ENCODE measurements around the gene POLQ. TPM values are rescaled to one million over a fixed set of nuclear protein-coding genes. Genes with fewer than 3 reads are reported as not detected.
"Not testable (repeated sequence)": the region's sequence is repeated elsewhere in the genome, so short reads cannot be mapped to it uniquely, and the experiment has no call there.

Gene POLQ
- total RNA-seq, 1 donor from 2014 or later: 1.2 TPM

GRCh38 chr3:121467085-121467484 is 78.7 kb downstream of the POLQ start:
- Mint-ChIP-seq H3K27me3 (ENCODE audit: unreplicated experiment) (no peaks in the 10 kb centered on the region), H3K36me3 (ENCODE audit: unreplicated experiment) (no peaks in the 10 kb centered on the region), H3K4me3 (ENCODE audit: unreplicated experiment) (no peak overlapping the region), H3K27ac (ENCODE audit: unreplicated experiment) (no peak overlapping the region), H3K9me3 (ENCODE audit: unreplicated experiment) (no peaks in the 10 kb centered on the region), H3K4me1 (ENCODE audit: unreplicated experiment) (no peaks in the 10 kb centered on the region)
- no peak for DNase-seq (ENCODE audit: extremely low spot score, unreplicated experiment)
- no peak for TF ChIP-seq CTCF (IDR thresholded peaks at IDR 0.05)

- Mint-ChIP-seq H3K4me1 (ENCODE audit: unreplicated experiment) (no peaks in the 10 kb centered on the region), H3K36me3 (ENCODE audit: unreplicated experiment) (peaks cover 2% of the 10 kb centered on the region), H3K27me3 (ENCODE audit: unreplicated experiment) (no peaks in the 10 kb centered on the region), H3K9me3 (ENCODE audit: unreplicated experiment) (no peaks in the 10 kb centered on the region), H3K27ac (ENCODE audit: unreplicated experiment) (no peak overlapping the region), H3K4me3 (ENCODE audit: unreplicated experiment) (no peak overlapping the region)
- no peak for TF ChIP-seq CTCF (IDR thresholded peaks at IDR 0.05)
- no peak for DNase-seq (ENCODE audit: extremely low spot score, unreplicated experiment)
Observed at GRCh38 chr3:121463745-121464144, 82.0 kb downstream of the POLQ start.

DNA sequence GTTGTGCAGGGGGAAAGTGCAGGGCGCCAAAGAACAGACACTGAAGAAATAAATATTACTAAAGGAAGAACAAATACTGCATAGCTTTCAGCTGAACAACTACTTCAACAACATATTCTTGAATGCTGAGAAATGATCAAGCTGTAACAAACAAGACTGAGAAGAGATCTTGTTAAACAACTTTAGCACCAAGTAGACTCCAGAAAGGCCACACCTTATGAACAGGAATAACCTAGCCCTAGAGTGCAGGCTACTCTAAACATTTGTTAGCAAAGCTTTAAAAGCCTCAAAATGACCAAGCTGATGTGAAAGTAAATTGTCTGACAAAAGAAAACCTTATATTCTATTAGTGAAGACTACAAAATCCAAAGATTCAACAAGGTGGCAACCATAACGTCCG is 83.2 kb downstream of the POLQ start:
- Mint-ChIP-seq H3K36me3 (ENCODE audit: unreplicated experiment) (peaks cover 2% of the 10 kb centered on the region), H3K27ac (ENCODE audit: unreplicated experiment) (no peak overlapping the region), H3K4me3 (ENCODE audit: unreplicated experiment) (no peak overlapping the region), H3K4me1 (ENCODE audit: unreplicated experiment) (no peaks in the 10 kb centered on the region), H3K27me3 (ENCODE audit: unreplicated experiment) (no peaks in the 10 kb centered on the region), H3K9me3 (ENCODE audit: unreplicated experiment) (no peaks in the 10 kb centered on the region)
- no peak for DNase-seq (ENCODE audit: extremely low spot score, unreplicated experiment)
- TF ChIP-seq CTCF (IDR thresholded peaks at IDR 0.05): no peak

DNA sequence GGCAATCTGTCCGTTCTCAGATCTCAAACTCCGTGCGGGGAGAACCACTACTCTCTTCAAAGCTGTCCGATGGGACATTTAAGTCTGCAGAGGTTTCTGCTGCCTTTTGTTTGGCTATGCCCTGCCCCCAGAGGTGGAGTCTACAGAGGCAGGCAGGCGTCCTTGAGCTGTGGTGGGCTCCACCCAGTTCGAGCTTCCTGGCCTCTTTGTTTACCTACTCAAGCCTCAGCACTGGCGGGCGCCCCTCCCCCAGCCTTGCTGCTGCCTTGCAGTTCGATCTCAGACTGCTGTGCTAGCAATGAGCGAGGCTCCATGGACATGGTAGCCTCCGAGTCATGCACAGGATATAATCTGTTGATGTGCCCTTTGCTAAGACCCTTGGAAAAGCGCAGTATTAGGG is 94.0 kb downstream of the POLQ start:
- H3K9me3 Mint-ChIP-seq (ENCODE audit: unreplicated experiment): peaks cover 16% of the 10 kb centered on the region
- H3K36me3 Mint-ChIP-seq (ENCODE audit: unreplicated experiment): peaks cover 17% of the 10 kb centered on the region
- H3K27me3 Mint-ChIP-seq (ENCODE audit: unreplicated experiment); H3K4me1 Mint-ChIP-seq (ENCODE audit: unreplicated experiment); DNase-seq (ENCODE audit: extremely low spot score, unreplicated experiment); H3K27ac Mint-ChIP-seq (ENCODE audit: unreplicated experiment); H3K4me3 Mint-ChIP-seq (ENCODE audit: unreplicated experiment): not testable (repeated sequence)

- H3K4me1 Mint-ChIP-seq (ENCODE audit: unreplicated experiment): no peaks in the 10 kb centered on the region
- H3K4me3 Mint-ChIP-seq (ENCODE audit: unreplicated experiment): no peak overlapping the region
- H3K9me3 Mint-ChIP-seq (ENCODE audit: unreplicated experiment): peaks cover 16% of the 10 kb centered on the region
- no peak for DNase-seq (ENCODE audit: extremely low spot score, unreplicated experiment)
- peaks cover 9% of the 10 kb centered on the region for H3K36me3 Mint-ChIP-seq (ENCODE audit: unreplicated experiment)
- no peak overlapping the region for H3K27ac Mint-ChIP-seq (ENCODE audit: unreplicated experiment)
- H3K27me3 Mint-ChIP-seq (ENCODE audit: unreplicated experiment): no peaks in the 10 kb centered on the region
- TF ChIP-seq CTCF (IDR thresholded peaks at IDR 0.05): no peak
Observed at GRCh38 chr3:121443456-121443855, 102.3 kb downstream of the POLQ start.

GRCh38 chr3:121436641-121437040 is 109.1 kb downstream of the POLQ start:
- H3K9me3 Mint-ChIP-seq (ENCODE audit: unreplicated experiment): no peaks in the 10 kb centered on the region
- DNase-seq (ENCODE audit: extremely low spot score, unreplicated experiment): no peak
- TF ChIP-seq CTCF (IDR thresholded peaks at IDR 0.05): no peak

More at GRCh38 chr3:121436641-121437040, 109.1 kb downstream of the POLQ start:
- H3K4me1 Mint-ChIP-seq (ENCODE audit: unreplicated experiment): peaks cover 11% of the 10 kb centered on the region
- no peak overlapping the region for H3K4me3 Mint-ChIP-seq (ENCODE audit: unreplicated experiment)
- no peaks in the 10 kb centered on the region for H3K27me3 Mint-ChIP-seq (ENCODE audit: unreplicated experiment)
- no peaks in the 10 kb centered on the region for H3K36me3 Mint-ChIP-seq (ENCODE audit: unreplicated experiment)
- no peak overlapping the region for H3K27ac Mint-ChIP-seq (ENCODE audit: unreplicated experiment)
